H1 (cell line): ENCODE results near the gene CHI3L1. TPM values are rescaled to one million over a fixed set of nuclear protein-coding genes. Genes with fewer than 3 reads are reported as not detected.

Source experiments
- polyA plus RNA-seq, 7 experiments: library from polyadenylated mRNA; depleted of rRNA in 3 of 7; stranded (reverse) in 5 of 7; unstranded in 2 of 7; fragments of >200 nt in 5 of 7; fragments of 200-250 nt in 2 of 7; gene quantifications; 1 replicate in 5 of 7; 2 replicates in 1 of 7; 4 replicates in 1 of 7; pipeline versions ENCODE4 v1.2.1 to v1.2.3, GENCODE V29; 2011 to 2013; ENCODE audit warnings: missing spikeins in 2 of 7, mixed read lengths in 2 of 7
- total RNA-seq: library from RNA; stranded (reverse); fragmentation: NEBNext Ultra II Directional; extraction: Animal tissue kit (Norgen Biotek cat#: 25700); gene quantifications from 2 replicates; pipeline ENCODE4 v1.2.1, GENCODE V29; 2021

Gene CHI3L1
- total and polyA plus RNA-seq, 2 of the 8 experiments (the other 6 are each of a cell fraction or from before 2014, with no cell fraction given), result 1.0 TPM; not detected in 1

Other genes starting within 250 kb of the CHI3L1 start
- 69.2 and 69.8 TPM in 2 replicates for gene ADIPOR1, start 228.4 kb downstream of the CHI3L1 start, total RNA-seq
- 92.0 and 118 TPM in 2 replicates for gene ADIPOR1, start 228.4 kb downstream of the CHI3L1 start, polyA plus RNA-seq (2011; rRNA removed)
- 14.3 and 17.1 TPM in 2 replicates for gene CYB5R1, start 219.4 kb downstream of the CHI3L1 start, total RNA-seq
- 11.9 and 14.3 TPM in 2 replicates for gene CYB5R1, start 219.4 kb downstream of the CHI3L1 start, polyA plus RNA-seq (2011; rRNA removed)
- 107 TPM in 2 replicates for gene TMEM183A, start 179.3 kb downstream of the CHI3L1 start, total RNA-seq
- gene TMEM183A, start 179.3 kb downstream of the CHI3L1 start, polyA plus RNA-seq (2011; rRNA removed), result 160 and 173 TPM in 2 replicates
- 7.0 and 9.9 TPM in 2 replicates for gene PPFIA4, start 160.2 kb downstream of the CHI3L1 start, total RNA-seq
- gene PPFIA4, start 160.2 kb downstream of the CHI3L1 start, polyA plus RNA-seq (2011; rRNA removed), result 9.0 and 12.5 TPM in 2 replicates
- gene MYOG, start 100.7 kb downstream of the CHI3L1 start, total RNA-seq, result not detected in 2 replicates
- gene MYOG, start 100.7 kb downstream of the CHI3L1 start, polyA plus RNA-seq (2011; rRNA removed), result not detected in 2 replicates
- gene ADORA1, start 59.0 kb downstream of the CHI3L1 start, total RNA-seq, result 3.3 and 3.5 TPM in 2 replicates
- 6.7 and 12.2 TPM in 2 replicates for gene ADORA1, start 59.0 kb downstream of the CHI3L1 start, polyA plus RNA-seq (2011; rRNA removed)
- not detected in 2 replicates for gene MYBPH, start 10.9 kb downstream of the CHI3L1 start, total RNA-seq
- gene MYBPH, start 10.9 kb downstream of the CHI3L1 start, polyA plus RNA-seq (2011; rRNA removed), result not detected in 2 replicates
- not detected in 2 replicates for gene CHIT1, start 43.0 kb upstream of the CHI3L1 start, total RNA-seq
- not detected in 2 replicates for gene CHIT1, start 43.0 kb upstream of the CHI3L1 start, polyA plus RNA-seq (2011; rRNA removed)
- 4.1 and 4.8 TPM in 2 replicates for gene BTG2, start 118.8 kb upstream of the CHI3L1 start, total RNA-seq
- gene BTG2, start 118.8 kb upstream of the CHI3L1 start, polyA plus RNA-seq (2011; rRNA removed), result 11.0 and 15.1 TPM in 2 replicates
- gene FMOD, start 164.4 kb upstream of the CHI3L1 start, total RNA-seq, result 0.27 and 0.32 TPM in 2 replicates
- 0.17 and 0.20 TPM in 2 replicates for gene FMOD, start 164.4 kb upstream of the CHI3L1 start, polyA plus RNA-seq (2011; rRNA removed)